VCaP (cell line): Measurements from ENCODE around the gene FHIT.

Experiments
- H3K27ac ChIP-seq: fragments of 450-650 bp; 2 replicates; pipeline ENCODE4 v1.5.1; 2017
- TF ChIP-seq, protein P1 (sequence below): fragments of 450-650 bp; conservative IDR thresholded peaks from 2 replicates; pipeline ENCODE4 v1.5.1; 2017; ENCODE audit warnings: mild to moderate bottlenecking, moderate library complexity

The FHIT gene

DNA sequence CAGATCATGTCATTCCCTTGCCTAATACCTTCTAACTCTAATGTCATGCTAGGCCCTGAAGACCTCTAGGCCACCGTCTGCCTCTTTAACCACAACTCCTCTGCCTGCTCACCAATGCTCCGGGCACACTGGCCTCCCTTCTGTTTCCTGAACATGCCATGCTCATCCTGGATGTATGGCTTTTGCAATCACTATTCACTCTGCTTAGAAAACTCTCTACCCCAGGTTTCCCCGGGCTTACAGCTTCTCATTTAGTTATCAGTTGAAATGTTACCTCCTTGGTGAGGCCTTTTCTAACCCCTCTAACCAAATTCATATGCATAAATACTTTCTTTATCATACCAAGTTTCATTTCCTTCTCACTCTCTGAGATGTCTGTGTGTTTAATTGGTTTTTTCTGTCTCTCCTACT lies 1473.6 kb downstream of the FHIT start:
- TF ChIP-seq, protein P1, sequence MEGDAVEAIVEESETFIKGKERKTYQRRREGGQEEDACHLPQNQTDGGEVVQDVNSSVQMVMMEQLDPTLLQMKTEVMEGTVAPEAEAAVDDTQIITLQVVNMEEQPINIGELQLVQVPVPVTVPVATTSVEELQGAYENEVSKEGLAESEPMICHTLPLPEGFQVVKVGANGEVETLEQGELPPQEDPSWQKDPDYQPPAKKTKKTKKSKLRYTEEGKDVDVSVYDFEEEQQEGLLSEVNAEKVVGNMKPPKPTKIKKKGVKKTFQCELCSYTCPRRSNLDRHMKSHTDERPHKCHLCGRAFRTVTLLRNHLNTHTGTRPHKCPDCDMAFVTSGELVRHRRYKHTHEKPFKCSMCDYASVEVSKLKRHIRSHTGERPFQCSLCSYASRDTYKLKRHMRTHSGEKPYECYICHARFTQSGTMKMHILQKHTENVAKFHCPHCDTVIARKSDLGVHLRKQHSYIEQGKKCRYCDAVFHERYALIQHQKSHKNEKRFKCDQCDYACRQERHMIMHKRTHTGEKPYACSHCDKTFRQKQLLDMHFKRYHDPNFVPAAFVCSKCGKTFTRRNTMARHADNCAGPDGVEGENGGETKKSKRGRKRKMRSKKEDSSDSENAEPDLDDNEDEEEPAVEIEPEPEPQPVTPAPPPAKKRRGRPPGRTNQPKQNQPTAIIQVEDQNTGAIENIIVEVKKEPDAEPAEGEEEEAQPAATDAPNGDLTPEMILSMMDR: no peak
- H3K27ac ChIP-seq: no peak overlapping the region

DNA sequence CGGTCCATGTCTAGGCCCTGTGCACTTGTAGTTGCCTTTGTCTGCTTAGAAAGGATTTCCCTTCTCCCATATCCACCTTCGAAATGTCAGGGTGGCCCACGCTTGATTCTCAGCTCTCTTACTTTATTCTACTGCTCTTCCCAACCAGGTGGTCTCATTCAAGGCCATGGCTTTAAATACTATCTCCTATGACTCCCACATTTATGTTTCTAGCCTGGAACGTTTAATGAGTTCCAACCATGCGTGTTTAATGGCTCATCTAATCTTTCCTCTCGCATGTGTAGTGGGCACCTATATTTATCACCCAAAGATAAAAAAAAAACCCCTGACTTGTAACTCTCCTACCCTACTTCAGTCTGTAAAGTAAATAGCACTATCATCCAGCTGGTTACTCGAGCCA lies 1474.2 kb downstream of the FHIT start:
- H3K27ac ChIP-seq: no peak overlapping the region
- TF ChIP-seq, protein P1: no peak

DNA sequence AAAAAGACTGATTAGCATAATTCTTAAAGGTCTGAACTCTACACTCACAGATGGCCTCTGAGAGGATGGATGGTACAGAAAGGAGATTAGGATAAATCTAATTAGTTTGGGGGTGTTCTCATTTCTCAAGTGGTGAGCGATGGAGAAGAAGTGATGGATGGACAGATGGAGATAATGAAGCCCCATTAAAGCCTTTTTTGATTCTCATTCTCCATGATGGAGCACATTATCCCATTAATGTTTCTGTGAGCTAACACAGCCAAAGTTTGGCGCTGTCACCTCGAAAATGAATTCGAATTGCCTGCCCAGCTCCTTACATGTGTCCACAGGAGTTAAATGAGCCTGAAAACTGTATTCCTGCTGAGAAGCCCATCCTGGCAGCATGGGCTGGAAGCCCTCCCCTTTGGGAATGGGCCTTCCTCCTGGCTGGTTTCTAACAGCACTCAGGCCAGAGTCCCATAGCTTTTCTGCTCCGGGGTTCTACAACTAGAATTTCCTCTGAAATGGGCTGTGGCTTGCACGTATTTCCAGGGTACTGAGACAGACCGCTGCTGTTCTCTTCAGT lies 1475.4 kb downstream of the FHIT start:
- TF ChIP-seq, protein P1: no peak
- H3K27ac ChIP-seq: no peak overlapping the region

DNA sequence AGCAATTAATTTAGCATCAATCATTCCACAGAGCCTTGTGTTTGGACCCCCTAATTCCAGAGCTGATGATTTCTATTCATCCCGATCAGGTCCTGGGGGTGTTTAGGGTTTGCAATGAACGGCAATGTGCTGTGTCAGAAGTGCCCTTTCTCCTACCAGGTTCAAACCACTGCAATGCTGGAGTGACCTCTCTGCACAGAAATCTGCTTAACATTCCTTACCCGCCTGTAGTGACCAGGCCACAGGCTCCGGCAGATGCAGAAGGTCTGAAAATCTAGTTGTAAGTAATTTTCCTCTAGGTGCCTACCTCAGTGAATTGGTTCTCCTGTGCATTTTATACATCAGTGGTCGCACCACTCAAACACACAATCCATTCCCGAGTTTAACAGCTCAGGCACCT lies 1476.1 kb downstream of the FHIT start:
- TF ChIP-seq, protein P1: no peak
- no peak overlapping the region; the same call in 1 of the 2 replicates for H3K27ac ChIP-seq

DNA sequence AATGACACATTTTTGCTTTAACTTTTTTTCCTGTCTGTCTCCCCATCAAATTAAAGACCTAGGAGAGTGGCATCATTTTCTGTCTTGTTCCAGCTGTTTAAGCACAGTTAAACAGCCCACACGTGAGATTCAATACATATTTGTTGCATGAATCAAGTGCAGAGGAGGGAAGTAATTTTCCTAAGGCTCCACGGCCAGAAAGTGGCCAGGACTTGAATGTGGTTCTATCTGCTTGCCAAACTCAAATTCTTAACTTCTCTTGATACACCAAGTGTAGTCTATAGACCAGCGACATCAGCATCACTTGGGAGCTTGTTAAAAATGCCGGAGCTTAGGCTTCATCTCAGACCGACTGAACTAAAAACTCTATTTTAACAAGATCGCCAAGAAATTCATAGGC lies 1476.6 kb downstream of the FHIT start:
- H3K27ac ChIP-seq: peak overlapping the region; percentile 72
- TF ChIP-seq, protein P1: no peak

DNA sequence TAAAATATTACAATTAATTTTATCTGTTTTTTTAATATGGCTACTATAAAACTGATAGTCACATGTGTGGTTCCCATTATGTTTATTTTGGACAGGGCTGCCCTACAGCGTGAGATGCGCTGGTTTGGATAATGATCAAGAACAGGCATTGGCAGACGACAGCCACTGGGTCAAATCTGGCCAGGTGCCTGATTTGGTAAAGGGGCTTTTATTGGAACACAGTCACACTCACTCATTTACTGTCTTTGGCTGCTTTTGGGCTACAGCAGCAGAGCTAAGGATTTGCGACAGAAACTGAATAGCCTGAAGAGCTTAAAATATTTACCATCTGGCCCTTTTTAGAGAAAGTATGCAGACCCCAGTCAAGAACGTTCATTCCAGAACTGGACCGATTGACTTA lies 1477.3 kb downstream of the FHIT start:
- TF ChIP-seq, protein P1: no peak

DNA sequence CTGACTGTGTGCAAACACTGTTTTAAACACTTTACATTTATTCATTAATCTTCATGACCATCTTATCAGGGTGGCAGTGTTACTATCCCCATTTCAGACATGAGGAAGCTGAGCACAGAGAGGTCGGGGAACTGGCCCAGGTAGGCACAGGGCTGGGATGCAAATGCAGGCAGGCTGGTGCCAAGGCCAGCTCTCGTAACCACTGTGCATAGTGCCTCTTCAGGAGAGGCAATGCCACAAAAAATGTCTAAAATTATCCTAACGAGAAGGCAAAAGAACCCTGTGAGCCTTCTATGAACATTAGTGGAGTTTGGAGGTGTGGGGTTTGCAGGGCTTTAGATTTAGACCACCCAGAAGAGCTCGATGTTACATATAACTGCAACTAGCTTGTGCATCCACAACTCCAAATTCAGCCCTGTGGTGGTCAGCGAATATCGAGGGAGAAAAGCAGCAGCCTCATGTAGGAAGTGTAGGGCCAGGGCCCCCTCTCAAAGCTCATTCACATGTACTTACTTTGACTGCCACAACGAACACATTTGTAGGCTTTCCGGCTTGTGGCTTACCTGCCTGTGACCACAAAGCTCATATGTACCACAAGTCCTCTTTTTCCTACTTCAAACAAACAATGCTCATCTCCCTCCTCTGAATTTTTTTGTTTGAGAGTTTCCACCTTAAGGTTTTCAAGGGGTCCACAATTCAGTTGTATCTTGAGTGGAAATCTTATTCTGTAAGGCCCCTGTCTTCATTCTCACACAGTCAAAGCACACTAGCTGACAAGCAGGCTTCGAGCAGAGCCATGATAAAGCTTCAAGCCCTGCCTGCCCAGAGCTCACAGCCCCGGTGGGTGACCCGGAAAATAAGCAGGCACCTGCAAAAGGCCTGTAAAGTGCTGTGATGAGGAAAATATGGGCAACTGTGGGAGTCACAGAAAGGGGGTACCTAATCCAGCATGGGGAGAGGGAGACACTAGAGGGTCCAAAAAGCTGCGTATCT lies 1478.5 kb downstream of the FHIT start:
- TF ChIP-seq, protein P1: no peak

More for the DNA sequence above, 1477.3 kb downstream of the FHIT start:
- peak overlapping the region; percentile 72 for H3K27ac ChIP-seq

More for the DNA sequence above, 1478.5 kb downstream of the FHIT start:
- peak overlapping the region; percentile 72 for H3K27ac ChIP-seq
